Putamen (tissue), 1 donor: ENCODE results near the gene STXBP3.
A peak's percentile ranks its signal among the peaks of the same experiment; 100 is the strongest.
"Not testable (repeated sequence)": the region's sequence is repeated elsewhere in the genome, so short reads cannot be mapped to it uniquely, and the experiment has no call there.

Experiments used
- DNase-seq: peaks from one replicate; pipeline ENCODE4 v3.0.0-alpha.2; 2016; ENCODE audit warnings: low spot score

STXBP3 gene

GRCh38 chr1:108728327-108728923, 18.0 kb upstream of the STXBP3 start:
- DNase-seq: no peak

GRCh38 chr1:108729481-108729880, 17.0 kb upstream of the STXBP3 start:
- DNase-seq: no peak

GRCh38 chr1:108732398-108732797, 14.1 kb upstream of the STXBP3 start:
- DNase-seq: no peak

GRCh38 chr1:108734171-108734865, 12.2 kb upstream of the STXBP3 start:
- no peak for DNase-seq

- DNase-seq: no peak
Observed at GRCh38 chr1:108742253-108742652, 4.2 kb upstream of the STXBP3 start.

DNA sequence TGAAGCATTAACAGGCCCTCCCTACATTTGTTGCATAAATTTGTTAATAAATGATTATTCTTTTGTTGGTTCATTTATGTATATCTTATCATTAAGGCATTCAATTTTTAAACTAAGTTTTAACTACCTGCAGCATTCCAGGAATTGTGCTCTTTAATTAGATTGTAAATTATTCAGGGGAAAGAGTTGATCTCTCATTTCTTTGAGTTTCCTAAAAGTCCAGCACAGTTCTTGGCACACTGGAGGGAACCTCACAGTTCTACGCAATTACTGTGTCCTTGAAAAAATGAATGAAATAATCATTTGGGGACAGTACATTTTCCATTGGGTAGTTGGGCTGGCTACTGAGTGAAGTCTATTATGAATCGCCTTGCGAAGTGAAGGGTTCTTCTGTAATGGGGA, 493 bp upstream of the STXBP3 start:
- no peak for DNase-seq

- DNase-seq: peak; percentile 80
Observed at GRCh38 chr1:108747171-108747850, 837 bp downstream of the STXBP3 start.

- DNase-seq: no peak
Observed at GRCh38 chr1:108747898-108748297, 1.4 kb downstream of the STXBP3 start.

GRCh38 chr1:108749081-108749480, 2.6 kb downstream of the STXBP3 start:
- no peak for DNase-seq

DNA sequence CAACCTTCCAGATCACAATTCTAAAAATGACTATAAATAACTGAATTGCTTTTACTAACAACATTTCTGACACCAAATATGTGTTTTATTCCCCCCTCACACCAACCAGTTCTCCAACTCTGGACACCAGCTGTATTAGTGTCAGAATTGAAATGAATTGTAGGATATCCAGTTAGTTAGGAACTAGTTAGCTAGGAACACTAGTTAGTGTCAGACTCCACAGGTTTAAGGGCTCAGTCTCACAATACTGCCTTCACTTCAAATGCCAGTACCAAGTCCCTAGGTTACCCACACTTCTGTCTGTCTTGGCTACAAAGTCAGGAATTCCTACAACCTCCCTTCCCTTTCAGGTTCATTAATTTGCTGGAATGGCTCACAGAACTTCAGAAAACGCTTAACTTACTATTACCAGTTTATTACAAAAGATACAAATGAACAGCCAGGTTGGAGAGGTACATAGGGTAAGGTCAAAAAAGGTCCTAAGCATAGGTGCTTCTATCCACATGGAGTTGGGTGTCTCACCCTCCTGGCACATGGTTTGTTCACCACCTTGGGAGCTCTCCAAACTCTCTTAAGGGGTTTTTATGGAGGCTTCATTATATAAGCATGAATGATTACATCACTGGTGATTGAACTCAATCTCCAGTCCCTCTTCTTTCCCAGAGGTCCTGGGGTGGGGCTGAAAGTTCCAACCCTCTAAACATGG, 4.2 kb downstream of the STXBP3 start:
- no peak for DNase-seq

DNA sequence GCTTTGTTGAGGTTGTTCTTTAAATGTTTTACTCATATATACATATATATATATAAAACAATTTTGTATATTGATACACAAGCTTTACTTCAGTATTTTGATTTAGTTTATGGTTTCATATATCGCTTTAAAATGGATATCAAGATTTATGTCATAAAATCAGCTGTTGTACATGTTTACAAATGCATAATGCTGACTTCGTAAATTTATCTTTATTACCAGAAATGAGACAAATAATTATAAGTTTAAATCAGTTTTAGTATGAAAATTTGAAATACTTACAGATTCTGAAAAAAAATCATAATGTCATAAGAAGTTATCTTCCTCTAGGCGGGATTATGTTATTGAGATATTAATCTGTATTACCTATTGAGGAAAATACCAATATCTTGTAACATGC, 6.9 kb downstream of the STXBP3 start:
- no peak for DNase-seq

DNA sequence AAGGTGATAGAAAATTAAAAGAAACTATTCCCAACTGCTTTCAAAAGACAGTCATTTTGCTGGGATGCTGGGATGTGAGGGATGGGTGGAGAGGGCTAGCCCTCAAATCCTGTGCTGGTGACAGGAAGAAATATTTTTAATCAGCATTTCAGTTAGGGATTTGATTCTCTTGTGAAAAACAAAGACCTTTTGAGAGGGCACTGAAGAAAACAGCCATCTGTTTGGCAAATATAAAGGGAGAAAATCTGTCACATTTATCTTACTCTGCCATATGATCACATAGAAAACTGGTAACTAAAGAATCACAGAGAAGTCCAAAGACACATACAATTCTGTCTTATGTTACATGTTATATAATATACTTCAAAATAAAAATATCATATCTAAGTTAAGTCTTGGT, 12.3 kb downstream of the STXBP3 start:
- DNase-seq: no peak

DNA sequence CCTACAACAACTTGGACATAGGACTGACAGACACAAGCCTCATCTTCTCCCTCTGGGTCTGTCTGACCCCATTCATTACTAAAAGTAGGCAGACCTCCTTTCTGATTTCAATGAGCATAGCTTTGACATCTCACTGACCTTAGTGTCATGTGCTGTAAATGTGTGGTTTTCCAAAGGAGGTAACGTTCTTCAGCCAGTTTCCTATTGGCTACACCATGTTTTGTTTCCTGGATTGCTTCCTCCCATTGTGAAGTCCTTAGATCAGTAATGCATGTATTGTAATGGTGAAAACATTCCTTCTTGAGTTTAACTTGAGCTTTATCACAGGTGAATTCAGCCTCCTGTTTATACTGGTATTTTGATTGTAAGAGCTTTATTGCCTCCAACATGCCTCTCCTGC, 20.6 kb downstream of the STXBP3 start:
- DNase-seq: no peak

DNA sequence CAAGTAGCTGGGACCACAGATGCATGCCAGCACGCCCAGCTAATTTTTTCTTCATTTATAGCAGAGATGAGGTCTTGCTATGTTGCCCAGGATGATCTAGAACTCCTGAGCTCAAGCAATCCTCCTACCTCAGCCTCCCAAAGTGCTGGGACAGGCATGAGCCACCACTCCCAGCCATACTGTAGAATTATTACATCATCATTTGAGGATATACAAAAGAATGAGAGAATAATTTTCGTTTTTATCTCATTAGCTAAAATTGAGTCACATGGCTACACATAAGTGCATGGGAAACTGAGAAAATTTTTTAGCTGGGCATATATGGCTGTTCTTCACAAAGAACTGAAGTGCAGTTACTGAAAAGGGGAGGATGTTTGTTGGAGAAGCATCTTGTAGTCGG, 21.2 kb downstream of the STXBP3 start:
- no peak for DNase-seq

DNA sequence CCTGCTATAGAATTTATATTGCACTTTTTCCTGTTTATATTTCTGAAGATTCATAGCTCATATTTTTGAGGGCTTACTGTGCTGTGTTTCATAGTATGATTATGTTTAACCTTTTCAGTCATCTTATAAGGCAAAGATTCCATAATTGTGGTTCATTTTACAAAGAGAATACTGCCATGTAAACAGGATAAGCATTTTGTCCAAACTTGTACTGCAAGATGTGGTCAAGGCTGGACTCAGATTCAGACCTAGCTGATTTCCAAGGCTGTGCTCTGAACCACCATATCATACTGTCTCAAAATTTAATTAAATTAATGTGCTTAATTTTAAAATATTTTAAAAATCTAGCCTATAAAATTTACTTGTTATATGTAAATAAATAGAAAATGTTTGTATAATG, 31.4 kb downstream of the STXBP3 start:
- DNase-seq: no peak

DNA sequence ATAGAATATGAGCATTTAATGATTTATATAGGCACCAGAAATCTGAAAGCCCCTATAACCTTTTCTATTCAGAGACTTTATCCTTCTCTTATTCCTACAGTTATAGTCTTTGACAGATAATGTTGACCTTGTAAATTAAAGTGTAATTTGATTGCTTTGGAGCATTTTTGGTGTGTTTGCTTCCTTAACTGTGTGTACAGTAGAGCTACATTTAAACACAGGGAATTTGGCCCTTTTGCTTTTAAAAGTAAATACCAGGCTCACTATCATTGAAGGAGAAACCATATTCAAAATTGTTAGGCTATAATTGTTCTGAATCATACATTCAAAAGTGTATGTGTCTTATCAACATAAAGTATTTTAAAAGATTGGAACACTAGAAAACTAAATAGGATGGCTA, 33.0 kb downstream of the STXBP3 start:
- DNase-seq: no peak

DNA sequence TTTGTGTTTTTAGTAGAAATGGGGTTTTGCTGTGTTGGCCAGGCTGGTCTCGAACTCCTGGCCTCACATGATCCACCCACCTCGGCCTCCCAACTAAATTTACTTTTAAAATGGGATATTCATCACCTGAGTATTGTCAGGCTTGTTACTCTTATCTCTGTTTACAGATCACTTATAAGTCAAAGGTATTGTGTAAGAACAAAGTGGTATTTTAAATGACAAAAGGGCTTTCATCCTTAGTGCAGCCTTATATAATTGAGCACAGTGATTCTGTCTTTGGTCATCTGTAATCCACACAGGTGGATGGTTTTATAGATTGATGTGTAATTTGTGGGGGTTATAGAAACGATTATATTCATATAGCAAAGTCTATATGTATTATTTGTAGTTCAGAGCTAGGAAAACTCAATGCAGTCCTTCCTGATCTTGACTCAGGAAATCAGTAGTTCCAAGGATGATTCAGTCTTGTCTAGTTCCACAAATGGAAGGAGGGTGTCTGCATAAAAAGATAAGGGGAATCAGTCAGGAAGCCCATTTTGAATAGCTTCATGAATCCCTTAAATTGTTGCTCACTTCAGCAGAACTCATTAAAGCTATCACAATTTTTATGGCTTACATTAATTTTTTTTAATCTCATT, 34.6 kb downstream of the STXBP3 start:
- DNase-seq: no peak

DNA sequence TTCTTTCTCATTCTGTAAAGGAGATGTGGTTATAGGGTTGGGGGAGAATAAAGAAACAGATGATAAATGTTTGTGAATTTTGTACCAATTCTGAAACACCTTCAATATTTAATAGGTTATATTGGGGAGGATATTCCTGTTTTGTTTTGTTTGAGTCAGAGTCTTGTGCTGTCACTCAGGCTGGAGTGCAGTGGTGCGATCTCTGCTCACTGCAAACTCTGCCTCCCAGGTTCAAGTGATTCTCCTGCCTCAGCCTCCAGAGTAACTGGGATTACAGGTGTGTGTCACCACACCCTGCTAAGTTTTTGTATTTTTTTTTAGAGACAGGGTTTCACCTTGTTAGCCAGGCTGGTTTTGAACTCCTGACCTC, 35.1 kb downstream of the STXBP3 start:
- not testable (repeated sequence) for DNase-seq

DNA sequence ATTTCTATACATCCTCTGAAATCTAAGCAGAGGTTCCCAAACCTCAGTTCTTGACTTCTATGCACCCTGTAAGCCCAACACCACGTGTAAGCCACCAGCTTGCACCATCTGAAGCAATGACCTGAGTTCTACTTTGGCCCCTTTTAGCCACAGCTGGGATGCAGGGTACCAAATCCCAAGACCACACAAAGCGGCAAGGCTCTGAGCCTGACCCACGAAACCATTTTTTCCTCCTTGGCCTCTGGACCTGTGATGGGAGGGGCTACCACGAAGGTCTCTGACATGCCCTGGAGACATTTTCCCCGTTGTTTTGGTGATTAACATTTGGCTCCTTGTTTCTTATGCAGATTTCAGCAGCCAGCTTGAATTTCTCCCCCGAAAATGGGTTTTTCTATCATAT, 38.8 kb downstream of the STXBP3 start:
- no peak for DNase-seq

DNA sequence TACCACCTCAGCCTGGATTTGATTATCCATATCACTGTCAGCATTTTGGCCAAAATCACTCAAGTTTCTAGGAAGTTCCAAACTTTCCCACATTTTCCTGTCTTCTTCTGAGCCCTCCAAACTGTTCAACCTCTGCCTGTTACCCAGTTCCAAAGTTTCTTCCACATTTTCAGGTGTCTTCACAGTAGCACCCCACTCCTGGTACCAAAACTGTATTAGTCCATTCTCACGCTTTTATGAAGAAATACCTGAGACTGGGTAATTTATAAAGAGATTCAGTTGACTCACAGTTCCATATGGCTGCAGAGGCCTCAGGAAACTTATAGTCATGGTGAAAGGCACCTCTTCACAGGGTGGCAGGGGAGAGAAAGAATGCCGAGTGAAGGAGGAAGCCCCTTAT, 39.4 kb downstream of the STXBP3 start:
- DNase-seq: no peak

GRCh38 chr1:108791790-108792189, 45.3 kb downstream of the STXBP3 start:
- DNase-seq: no peak

DNA sequence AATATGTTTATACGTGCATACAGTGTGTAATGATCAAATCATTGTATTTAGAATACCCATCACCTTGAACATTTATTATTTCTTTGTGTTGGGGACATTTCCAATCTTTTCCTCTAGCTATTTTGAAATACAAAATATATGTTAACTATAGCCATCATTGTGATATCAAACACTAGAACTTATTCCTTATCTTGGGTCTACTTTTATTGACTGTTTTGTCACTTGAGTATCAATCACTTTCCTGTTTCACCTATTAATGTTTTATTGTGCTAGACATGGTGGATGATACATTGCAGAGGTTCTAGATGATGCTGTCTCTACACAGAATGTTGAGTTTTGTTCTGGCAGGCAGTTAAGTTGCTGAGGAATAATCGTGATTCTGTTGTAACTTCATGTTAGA, 45.9 kb downstream of the STXBP3 start:
- DNase-seq: no peak

GRCh38 chr1:108799001-108799400, 52.5 kb downstream of the STXBP3 start:
- no peak for DNase-seq
